WTC11 (cell line): ENCODE data around the gene THOC1. TPM values are rescaled to one million over a fixed set of nuclear protein-coding genes. Genes with fewer than 3 reads are reported as not detected.

ENCODE experiments used
- ATAC-seq: fragments of 200-7000 bp; cut with Tn5 transposase; 2 replicates; pipeline ENCODE4 v1.10.0; 2021; ENCODE audit warnings: mild to moderate bottlenecking, moderate library complexity
- CTCF ChIA-PET: fragments of 300-600 bp; sonication (Branson Sonifier 250); formaldehyde crosslinking; loops from one replicate; lab custom pipeline; 2021; ENCODE audit warnings: antibody characterized with exemption; lab: Charles Lee
- POLR2A ChIA-PET: fragments of 350-600 bp; sonication (Branson Sonifier 250); formaldehyde crosslinking; loops from one replicate; lab custom pipeline; 2021; ENCODE audit warnings: antibody characterized with exemption; lab: Charles Lee
- DNase-seq: peaks from one replicate; pipeline ENCODE4 v3.0.0; 2021; ENCODE audit warnings: low spot score
- H3K27ac Mint-ChIP-seq: 2 replicates; pipeline ENCODE4 v1.8.0; 2021; ENCODE audit warnings: mixed read lengths
- H3K27me3 Mint-ChIP-seq: 2 replicates; pipeline ENCODE4 v1.8.0; 2021; ENCODE audit warnings: low read depth, mild to moderate bottlenecking, moderate library complexity, mixed read lengths
- H3K36me3 Mint-ChIP-seq: 2 replicates; pipeline ENCODE4 v1.8.0; 2021; ENCODE audit warnings: mixed read lengths
- H3K4me1 Mint-ChIP-seq: 2 replicates; pipeline ENCODE4 v1.8.0; 2022; ENCODE audit warnings: mixed read lengths
- H3K4me3 Mint-ChIP-seq: 2 replicates; pipeline ENCODE4 v1.8.0; 2021; ENCODE audit warnings: mild to moderate bottlenecking, moderate library complexity, mixed read lengths
- H3K9me3 Mint-ChIP-seq: 2 replicates; pipeline ENCODE4 v1.8.0; 2021; ENCODE audit warnings: mixed read lengths
- AR ChIP-seq: fragments of 250-450 bp; sonication (Bioruptor Pico); IDR thresholded peaks from 2 replicates; pipeline ENCODE4 v1.9.0; 2021; ENCODE audit warnings: mild to moderate bottlenecking
- ATF2 ChIP-seq: sonication (generic); formaldehyde crosslinking; IDR thresholded peaks from 2 replicates; pipeline ENCODE4 v1.8.1; 2022; ENCODE audit warnings: low read depth, missing genetic modification reagents, borderline replicate concordance
- ETV6 ChIP-seq: sonication (generic); formaldehyde crosslinking; IDR thresholded peaks from 2 replicates; pipeline ENCODE4 v1.8.1; 2022; ENCODE audit warnings: mild to moderate bottlenecking, missing genetic modification reagents
- FOXJ3 ChIP-seq: sonication (generic); formaldehyde crosslinking; IDR thresholded peaks from 2 replicates; pipeline ENCODE4 v1.9.0; 2021; ENCODE audit warnings: missing genetic modification reagents, mild to moderate bottlenecking, borderline replicate concordance
- FOXP1 ChIP-seq: sonication (generic); formaldehyde crosslinking; IDR thresholded peaks from 2 replicates; pipeline ENCODE4 v1.8.0; 2022; ENCODE audit warnings: missing genetic modification reagents, mild to moderate bottlenecking, moderate library complexity, borderline replicate concordance
- FOXP4 ChIP-seq: sonication (generic); formaldehyde crosslinking; IDR thresholded peaks from 2 replicates; pipeline ENCODE4 v1.8.0; 2022; ENCODE audit warnings: mild to moderate bottlenecking, missing genetic modification reagents
- IRF1 ChIP-seq: sonication (generic); formaldehyde crosslinking; IDR thresholded peaks from 2 replicates; pipeline ENCODE4 v1.8.0; 2023; ENCODE audit warnings: missing genetic modification reagents
- IRF2 ChIP-seq: sonication (generic); formaldehyde crosslinking; IDR thresholded peaks from 2 replicates; pipeline ENCODE4 v1.8.0; 2022; ENCODE audit warnings: low read depth, missing genetic modification reagents, borderline replicate concordance
- MYBL2 ChIP-seq: sonication (generic); formaldehyde crosslinking; IDR thresholded peaks from 2 replicates; pipeline ENCODE4 v1.8.1; 2023; ENCODE audit warnings: mild to moderate bottlenecking, moderate library complexity, missing genetic modification reagents
- NFATC4 ChIP-seq: fragments of 250-450 bp; sonication (Bioruptor Pico); IDR thresholded peaks from 2 replicates; pipeline ENCODE4 v1.9.0; 2021; ENCODE audit warnings: mild to moderate bottlenecking
- NR3C1 ChIP-seq: sonication (generic); formaldehyde crosslinking; conservative IDR thresholded peaks from 2 replicates; pipeline ENCODE4 v1.8.1; 2023; ENCODE audit warnings: low read depth, mild to moderate bottlenecking, missing genetic modification reagents
- SOX15 ChIP-seq: fragments of 250-450 bp; sonication (Bioruptor Pico); IDR thresholded peaks from 2 replicates; pipeline ENCODE4 v1.9.0; 2021; ENCODE audit warnings: mild to moderate bottlenecking
- SP1 ChIP-seq: sonication (generic); formaldehyde crosslinking; conservative IDR thresholded peaks from 2 replicates; pipeline ENCODE4 v1.8.1; 2022; ENCODE audit warnings: missing genetic modification reagents
- TP53 ChIP-seq: sonication (generic); formaldehyde crosslinking; IDR thresholded peaks from 2 replicates; pipeline ENCODE4 v1.8.1; 2023; ENCODE audit warnings: mild to moderate bottlenecking, missing genetic modification reagents
- ZBTB21 ChIP-seq: sonication (generic); formaldehyde crosslinking; IDR thresholded peaks from 2 replicates; pipeline ENCODE4 v1.8.1; 2023; ENCODE audit warnings: mild to moderate bottlenecking, missing genetic modification reagents, borderline replicate concordance
- ZBTB43 ChIP-seq: sonication (generic); formaldehyde crosslinking; IDR thresholded peaks from 2 replicates; pipeline ENCODE4 v1.8.1; 2023; ENCODE audit warnings: mild to moderate bottlenecking, missing genetic modification reagents
- ZNF532 ChIP-seq: fragments of 250-450 bp; sonication (Bioruptor Pico); IDR thresholded peaks from 2 replicates; pipeline ENCODE4 v1.9.0; 2021; ENCODE audit warnings: mild to moderate bottlenecking, borderline replicate concordance
- total RNA-seq: library from RNA; stranded (reverse); gene quantifications from 3 replicates; pipeline ENCODE4 v1.2.3, GENCODE V29; 2021
- TF ChIP-seq, protein P1 (sequence below): sonication (generic); formaldehyde crosslinking; IDR thresholded peaks from 2 replicates; pipeline ENCODE4 v1.8.1; 2023; ENCODE audit warnings: mild to moderate bottlenecking, missing genetic modification reagents

Gene THOC1
- total RNA-seq, 1 experiment from 2014 or later, result 65.8 TPM

GRCh38 chr18:285817-286216, 18.0 kb upstream of the THOC1 start:
- no peak for DNase-seq
- Mint-ChIP-seq H3K27ac (no peak overlapping the region), H3K36me3 (no peaks in the 10 kb centered on the region), H3K4me1 (no peaks in the 10 kb centered on the region), H3K9me3 (no peaks in the 10 kb centered on the region), H3K4me3 (no peak overlapping the region), H3K27me3 (no peaks in the 10 kb centered on the region)
- ChIA-PET CTCF (no interaction called here), POLR2A (no interaction called here)
- ATAC-seq, result no peak
- TF ChIP-seq SOX15 (CRISPR knock-in tag), result no peak
- no peak for TF ChIP-seq SP1 (CRISPR knock-in tag)
- TF ChIP-seq FOXJ3 (CRISPR knock-in tag), result no peak
- no peak for TF ChIP-seq NR3C1
- TF ChIP-seq AR (CRISPR knock-in tag), result no peak
- TF ChIP-seq NFATC4 (CRISPR knock-in tag), result no peak
- TF ChIP-seq IRF1 (CRISPR knock-in tag), result no peak
- TF ChIP-seq IRF2 (CRISPR knock-in tag), result no peak
- no peak for TF ChIP-seq FOXP4
- no peak for TF ChIP-seq ATF2 (CRISPR knock-in tag)
- no peak for TF ChIP-seq ZBTB43 (CRISPR knock-in tag)

DNA sequence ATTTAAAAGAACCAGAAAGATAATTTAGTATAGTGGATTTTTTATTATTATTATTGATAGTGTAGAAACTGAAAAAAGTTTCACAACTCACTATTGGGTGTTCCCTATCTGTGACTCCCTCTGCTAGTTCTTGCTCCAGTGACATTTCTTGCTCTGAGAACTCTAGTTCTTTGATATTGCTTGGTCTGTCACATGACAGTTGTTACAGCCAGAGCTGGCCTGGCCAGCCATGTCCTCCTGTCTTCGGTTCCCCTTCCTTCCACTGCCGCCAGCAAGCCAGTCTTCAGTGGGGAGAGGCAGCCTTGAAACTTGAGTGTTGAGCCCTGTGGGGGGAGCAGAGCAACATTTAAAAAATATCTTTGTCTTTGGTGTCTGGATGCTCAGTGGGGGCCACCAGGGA, 7.6 kb upstream of the THOC1 start:
- H3K27me3 Mint-ChIP-seq, result no peaks in the 10 kb centered on the region
- no peak for DNase-seq
- H3K27ac Mint-ChIP-seq, result no peak overlapping the region
- peaks cover 6% of the 10 kb centered on the region for H3K4me1 Mint-ChIP-seq
- ChIA-PET CTCF (no interaction called here), POLR2A (no interaction called here)
- H3K36me3 Mint-ChIP-seq, result no peaks in the 10 kb centered on the region
- no peak overlapping the region for H3K4me3 Mint-ChIP-seq
- H3K9me3 Mint-ChIP-seq, result no peaks in the 10 kb centered on the region
- ATAC-seq, result no peak
- TF ChIP-seq ZNF532 (CRISPR knock-in tag), result no peak
- TF ChIP-seq ZBTB21 (CRISPR knock-in tag), result no peak
- TF ChIP-seq TP53 (CRISPR knock-in tag), result no peak
- TF ChIP-seq MYBL2 (CRISPR knock-in tag), result no peak
- TF ChIP-seq, protein P1, sequence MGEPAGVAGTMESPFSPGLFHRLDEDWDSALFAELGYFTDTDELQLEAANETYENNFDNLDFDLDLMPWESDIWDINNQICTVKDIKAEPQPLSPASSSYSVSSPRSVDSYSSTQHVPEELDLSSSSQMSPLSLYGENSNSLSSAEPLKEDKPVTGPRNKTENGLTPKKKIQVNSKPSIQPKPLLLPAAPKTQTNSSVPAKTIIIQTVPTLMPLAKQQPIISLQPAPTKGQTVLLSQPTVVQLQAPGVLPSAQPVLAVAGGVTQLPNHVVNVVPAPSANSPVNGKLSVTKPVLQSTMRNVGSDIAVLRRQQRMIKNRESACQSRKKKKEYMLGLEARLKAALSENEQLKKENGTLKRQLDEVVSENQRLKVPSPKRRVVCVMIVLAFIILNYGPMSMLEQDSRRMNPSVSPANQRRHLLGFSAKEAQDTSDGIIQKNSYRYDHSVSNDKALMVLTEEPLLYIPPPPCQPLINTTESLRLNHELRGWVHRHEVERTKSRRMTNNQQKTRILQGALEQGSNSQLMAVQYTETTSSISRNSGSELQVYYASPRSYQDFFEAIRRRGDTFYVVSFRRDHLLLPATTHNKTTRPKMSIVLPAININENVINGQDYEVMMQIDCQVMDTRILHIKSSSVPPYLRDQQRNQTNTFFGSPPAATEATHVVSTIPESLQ (CRISPR knock-in tag), result no peak
- no peak for TF ChIP-seq FOXP1 (CRISPR knock-in tag)
- no peak for TF ChIP-seq ETV6 (CRISPR knock-in tag)
